SK-N-SH treated with all-trans-retinoic acid at 6 μM for 48 hours (cell line): ENCODE results near the gene LILRA6.
"Not testable (repeated sequence)": the region's sequence is repeated elsewhere in the genome, so short reads cannot be mapped to it uniquely, and the experiment has no call there.

Experiments
- ATAC-seq: fragments of 200-7000 bp; cut with Tn5 transposase; 3 replicates; pipeline ENCODE4 v1.9.1; 2020; ENCODE audit warnings: mild to moderate bottlenecking, moderate library complexity
- BACH2 ChIP-seq: fragments of 250-450 bp; sonication (Bioruptor Pico); IDR thresholded peaks from 2 replicates; pipeline ENCODE4 v1.9.0; 2021; ENCODE audit warnings: mild to moderate bottlenecking, borderline replicate concordance
- ESRRG ChIP-seq: fragments of 250-450 bp; sonication (Bioruptor Pico); IDR thresholded peaks from 2 replicates; pipeline ENCODE4 v1.6.1; 2021; ENCODE audit warnings: mild to moderate bottlenecking
- OSR1 ChIP-seq: fragments of 250-450 bp; sonication (Bioruptor Pico); IDR thresholded peaks from 2 replicates; pipeline ENCODE4 v1.8.0; 2022; ENCODE audit warnings: moderate library complexity, mild to moderate bottlenecking, inconsistent platforms
- PATZ1 ChIP-seq: fragments of 250-450 bp; sonication (Bioruptor Pico); IDR thresholded peaks from 2 replicates; pipeline ENCODE4 v1.8.0; 2020; ENCODE audit warnings: mild to moderate bottlenecking, moderate library complexity, borderline replicate concordance
- RARB ChIP-seq: fragments of 250-450 bp; sonication (Bioruptor Pico); IDR thresholded peaks from 2 replicates; pipeline ENCODE4 v1.8.0; 2021; ENCODE audit warnings: mild to moderate bottlenecking, moderate library complexity
- TCF4 ChIP-seq: fragments of 250-450 bp; sonication (Bioruptor Pico); IDR thresholded peaks from 2 replicates; pipeline ENCODE4 v1.8.0; 2021; ENCODE audit warnings: mild to moderate bottlenecking, moderate library complexity, borderline replicate concordance
- TSHZ2 ChIP-seq: fragments of 250-450 bp; sonication (Bioruptor Pico); IDR thresholded peaks from 2 replicates; pipeline ENCODE4 v1.5.0; 2020; ENCODE audit warnings: mild to moderate bottlenecking, moderate library complexity
- ZC3H10 ChIP-seq: fragments of 250-450 bp; sonication (Bioruptor Pico); IDR thresholded peaks from 2 replicates; pipeline ENCODE4 v1.5.1; 2021; ENCODE audit warnings: mild to moderate bottlenecking, moderate library complexity
- ZFP3 ChIP-seq: fragments of 250-450 bp; sonication (Bioruptor Pico); IDR thresholded peaks from 2 replicates; pipeline ENCODE4 v1.5.0; 2020; ENCODE audit warnings: mild to moderate bottlenecking, moderate library complexity
- ZFP30 ChIP-seq: fragments of 450-650 bp; formaldehyde crosslinking; IDR thresholded peaks from 2 replicates; pipeline ENCODE4 v1.5.0; 2022; ENCODE audit warnings: mild to moderate bottlenecking, moderate library complexity
- ZNF8 ChIP-seq: fragments of 450-650 bp; formaldehyde crosslinking; IDR thresholded peaks from 2 replicates; pipeline ENCODE4 v1.5.0; 2020; ENCODE audit warnings: mild to moderate bottlenecking, moderate library complexity

LILRA6 gene

GRCh38 chr19:54229146-54229545 lies 13.4 kb downstream of the LILRA6 start (continued):
- TF ChIP-seq TSHZ2 (CRISPR knock-in tag) = no peak

GRCh38 chr19:54224619-54225018 lies 18.0 kb downstream of the LILRA6 start:
- ATAC-seq = not testable (repeated sequence)

GRCh38 chr19:54223937-54224281 lies 18.7 kb downstream of the LILRA6 start:
- ATAC-seq = peak; percentile 9

- peak; percentile 33 for ATAC-seq
Observed at GRCh38 chr19:54223277-54223936, 19.2 kb downstream of the LILRA6 start.

- peak; percentile 28 for ATAC-seq
Observed at GRCh38 chr19:54222474-54223276, 19.9 kb downstream of the LILRA6 start, which contains the start of gene LILRB3. LILRB3 (minus strand) TSS chr19:54223007; CDS start chr19:54222976, 31 bp downstream.

- ATAC-seq = not testable (repeated sequence)
Observed at GRCh38 chr19:54221947-54222346, 20.6 kb downstream of the LILRA6 start.

GRCh38 chr19:54219702-54220101 lies 22.9 kb downstream of the LILRA6 start:
- ATAC-seq = not testable (repeated sequence)

GRCh38 chr19:54218960-54219661 lies 23.5 kb downstream of the LILRA6 start:
- no peak for ATAC-seq
- TF ChIP-seq RARB (CRISPR knock-in tag) (no peak), ZNF8 (CRISPR knock-in tag) (no peak), ZC3H10 (CRISPR knock-in tag) (no peak), TCF4 (no peak), PATZ1 (CRISPR knock-in tag) (no peak), BACH2 (CRISPR knock-in tag) (no peak), ZFP3 (CRISPR knock-in tag) (no peak)

- no peak for ATAC-seq
- TF ChIP-seq ZFP3 (CRISPR knock-in tag) (no peak), OSR1 (CRISPR knock-in tag) (no peak), ESRRG (no peak), ZFP30 (CRISPR knock-in tag) (no peak)
Observed at GRCh38 chr19:54218259-54218658, 24.3 kb downstream of the LILRA6 start.

GRCh38 chr19:54217517-54218247 lies 24.9 kb downstream of the LILRA6 start:
- ATAC-seq = not testable (repeated sequence)
